Fibroblast of lung (primary cell): ENCODE data around the gene WASL. TPM values are rescaled to one million over a fixed set of nuclear protein-coding genes. Genes with fewer than 3 reads are reported as not detected.

Experiments used
- DNase-seq, 2 donors: peaks; one replicate each; pipeline versions ENCODE4 v3.0.0 to v3.0.0-alpha.2; 2010; ENCODE audit warnings: low read depth in 2 of 2
- H2AFZ ChIP-seq: 2 replicates; pipeline ENCODE4 v1.5.1; 2012; ENCODE audit warnings: low read length, control low read depth, inconsistent platforms
- H3K27ac ChIP-seq: 2 replicates; pipeline ENCODE4 v1.5.1; 2011; ENCODE audit warnings: low read length, control low read depth; ENCODE audit not compliant: insufficient read depth
- H3K27me3 ChIP-seq: 2 replicates; pipeline ENCODE4 v1.5.1; 2011; ENCODE audit warnings: mild to moderate bottlenecking, low read length; ENCODE audit not compliant: control insufficient read depth, insufficient read depth
- H3K36me3 ChIP-seq: 2 replicates; pipeline ENCODE4 v1.5.1; 2011; ENCODE audit warnings: low read length; ENCODE audit not compliant: control insufficient read depth, insufficient read depth
- H3K4me1 ChIP-seq: 2 replicates; pipeline ENCODE4 v1.5.1; 2011; ENCODE audit warnings: low read length; ENCODE audit not compliant: control insufficient read depth, insufficient read depth; ENCODE audit errors: extremely low read depth
- H3K4me2 ChIP-seq: 2 replicates; pipeline ENCODE4 v1.5.1; 2011; ENCODE audit warnings: low read length, control low read depth; ENCODE audit not compliant: insufficient read depth; ENCODE audit errors: extremely low read depth
- H3K4me3 ChIP-seq, 4 experiments: fragments of 200-600 bp in 1 of 4; sonication (generic) in 1 of 4; replicated peaks in 1 of 4; 2 replicates each; pipeline ENCODE4 v1.5.1; 2011 to 2016; ENCODE audit warnings: low read length in 4 of 4, low read depth in 3 of 4, mild to moderate bottlenecking in 3 of 4, control low read depth in 2 of 4, inconsistent platforms in 1 of 4, mixed read lengths in 1 of 4; ENCODE audit not compliant: insufficient read depth in 1 of 4; ENCODE audit errors: control extremely low read depth in 1 of 4
- H3K79me2 ChIP-seq: 2 replicates; pipeline ENCODE4 v1.5.1; 2012; ENCODE audit warnings: mild to moderate bottlenecking, low read length, inconsistent platforms; ENCODE audit not compliant: control insufficient read depth, insufficient read depth
- H3K9ac ChIP-seq: 2 replicates; pipeline ENCODE4 v1.5.1; 2011; ENCODE audit warnings: mild to moderate bottlenecking, low read length, control low read depth; ENCODE audit not compliant: insufficient read depth
- H3K9me3 ChIP-seq: 2 replicates; pipeline ENCODE4 v1.5.1; 2012; ENCODE audit warnings: low read depth, low read length; ENCODE audit not compliant: control insufficient read depth, insufficient read depth
- H4K20me1 ChIP-seq: 2 replicates; pipeline ENCODE4 v1.5.1; 2011; ENCODE audit warnings: low read length; ENCODE audit not compliant: control insufficient read depth, insufficient read depth; ENCODE audit errors: extremely low read depth
- EZH2 ChIP-seq: IDR thresholded peaks from 2 replicates; pipeline ENCODE4 v1.5.1; 2012; ENCODE audit warnings: low read length, control low read depth, mild to moderate bottlenecking; ENCODE audit errors: missing control alignments
- polyA plus RNA-seq, 2 donors: library from polyadenylated mRNA; depleted of rRNA in 1 of 2; stranded (reverse) in 1 of 2; unstranded in 1 of 2; fragments of >200 nt; gene quantifications; 2 replicates each; pipeline ENCODE4 v1.2.1, GENCODE V29; 2011 to 2012; ENCODE audit warnings: missing spikeins in 1 of 2
- total RNA-seq: library from RNA; depleted of rRNA; stranded (reverse); fragments of >200 nt; gene quantifications from 2 replicates; pipeline ENCODE4 v1.2.1, GENCODE V29; 2014
- TF ChIP-seq, protein P1 (sequence below), 2 donors: IDR thresholded peaks in 1 of 2; conservative IDR thresholded peaks in 1 of 2; 1 replicate in 1 of 2; 2 replicates in 1 of 2; pipeline ENCODE4 v1.5.1; 2011 to 2012; ENCODE audit warnings: low read length in 2 of 2, control low read depth in 1 of 2, inconsistent platforms in 1 of 2, low read depth in 1 of 2, mild to moderate bottlenecking in 1 of 2

The WASL gene
- total and polyA plus RNA-seq, 2 donors (not counting 1 experiment from before 2014, with no cell fraction given), result 15.4 to 21.0 TPM

DNA sequence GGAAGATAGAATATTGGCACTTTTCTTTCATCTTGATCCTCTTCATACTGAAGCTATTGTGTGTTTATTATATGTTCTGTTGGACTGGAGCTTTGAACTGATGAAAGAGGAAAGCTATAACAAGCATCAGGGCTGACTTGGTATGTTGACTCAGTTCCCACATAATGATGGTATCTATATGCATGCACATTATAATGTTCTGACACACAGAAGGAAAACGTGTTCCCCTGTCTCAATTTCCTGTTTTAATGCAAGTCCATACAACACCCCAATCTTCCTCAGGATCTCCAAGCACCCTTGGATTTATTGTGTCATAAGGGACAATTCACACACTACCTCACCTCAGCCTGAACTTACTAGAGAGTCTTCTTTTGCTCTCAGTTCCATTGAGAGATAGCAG, 8.3 kb upstream of the WASL start:
- no peak overlapping the region for H3K27ac ChIP-seq
- H2AFZ ChIP-seq, result no peak overlapping the region
- H3K4me2 ChIP-seq, result no peak overlapping the region
- no peaks in the 10 kb centered on the region for H3K4me1 ChIP-seq
- no peaks in the 10 kb centered on the region for H3K36me3 ChIP-seq
- H3K4me3 ChIP-seq, result no peak overlapping the region
- no peaks in the 10 kb centered on the region for H3K27me3 ChIP-seq
- H3K79me2 ChIP-seq, result no peaks in the 10 kb centered on the region
- no peak for DNase-seq
- TF ChIP-seq, protein P1, sequence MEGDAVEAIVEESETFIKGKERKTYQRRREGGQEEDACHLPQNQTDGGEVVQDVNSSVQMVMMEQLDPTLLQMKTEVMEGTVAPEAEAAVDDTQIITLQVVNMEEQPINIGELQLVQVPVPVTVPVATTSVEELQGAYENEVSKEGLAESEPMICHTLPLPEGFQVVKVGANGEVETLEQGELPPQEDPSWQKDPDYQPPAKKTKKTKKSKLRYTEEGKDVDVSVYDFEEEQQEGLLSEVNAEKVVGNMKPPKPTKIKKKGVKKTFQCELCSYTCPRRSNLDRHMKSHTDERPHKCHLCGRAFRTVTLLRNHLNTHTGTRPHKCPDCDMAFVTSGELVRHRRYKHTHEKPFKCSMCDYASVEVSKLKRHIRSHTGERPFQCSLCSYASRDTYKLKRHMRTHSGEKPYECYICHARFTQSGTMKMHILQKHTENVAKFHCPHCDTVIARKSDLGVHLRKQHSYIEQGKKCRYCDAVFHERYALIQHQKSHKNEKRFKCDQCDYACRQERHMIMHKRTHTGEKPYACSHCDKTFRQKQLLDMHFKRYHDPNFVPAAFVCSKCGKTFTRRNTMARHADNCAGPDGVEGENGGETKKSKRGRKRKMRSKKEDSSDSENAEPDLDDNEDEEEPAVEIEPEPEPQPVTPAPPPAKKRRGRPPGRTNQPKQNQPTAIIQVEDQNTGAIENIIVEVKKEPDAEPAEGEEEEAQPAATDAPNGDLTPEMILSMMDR (conservative IDR thresholded peaks at IDR 0.05 in 1 of 2, IDR thresholded peaks at IDR 0.05 in 1 of 2; ENCODE audit: low read depth in 1 of 2, low read length in 2 of 2), result no peak
- TF ChIP-seq EZH2, result no peak
- no peak overlapping the region for H3K9ac ChIP-seq
- no peaks in the 10 kb centered on the region for H4K20me1 ChIP-seq
- H3K9me3 ChIP-seq, result no peaks in the 10 kb centered on the region

DNA sequence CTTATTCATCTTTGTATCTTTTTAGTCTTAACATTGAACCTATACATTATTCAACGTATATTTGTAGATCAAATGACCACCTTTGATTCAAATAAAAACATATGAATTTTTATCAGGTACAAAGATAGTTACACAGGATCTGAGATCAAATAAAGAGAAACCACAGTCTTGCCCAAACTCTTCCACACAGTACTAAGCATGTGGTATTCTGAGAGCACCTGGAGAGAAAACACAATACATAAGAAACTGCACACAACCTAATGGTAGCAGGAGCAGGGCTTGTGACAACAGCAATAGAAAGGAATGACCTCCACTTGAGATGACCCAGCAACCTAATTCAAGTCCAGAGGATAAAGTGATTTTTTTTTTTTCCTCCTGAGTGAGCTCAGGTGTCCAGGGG, 6.5 kb upstream of the WASL start:
- Histone ChIP-seq H3K27ac (no peak overlapping the region), H3K79me2 (no peaks in the 10 kb centered on the region), H3K4me1 (no peaks in the 10 kb centered on the region), H3K36me3 (no peaks in the 10 kb centered on the region), H2AFZ (no peak overlapping the region), H3K9ac (no peak overlapping the region), H3K4me2 (no peak overlapping the region), H3K9me3 (no peaks in the 10 kb centered on the region), H3K4me3 (no peak overlapping the region), H4K20me1 (no peaks in the 10 kb centered on the region), H3K27me3 (no peaks in the 10 kb centered on the region)
- TF ChIP-seq, protein P1 (conservative IDR thresholded peaks at IDR 0.05 in 1 of 2, IDR thresholded peaks at IDR 0.05 in 1 of 2; ENCODE audit: low read depth in 1 of 2, low read length in 2 of 2), result no peak
- DNase-seq, result no peak

DNA sequence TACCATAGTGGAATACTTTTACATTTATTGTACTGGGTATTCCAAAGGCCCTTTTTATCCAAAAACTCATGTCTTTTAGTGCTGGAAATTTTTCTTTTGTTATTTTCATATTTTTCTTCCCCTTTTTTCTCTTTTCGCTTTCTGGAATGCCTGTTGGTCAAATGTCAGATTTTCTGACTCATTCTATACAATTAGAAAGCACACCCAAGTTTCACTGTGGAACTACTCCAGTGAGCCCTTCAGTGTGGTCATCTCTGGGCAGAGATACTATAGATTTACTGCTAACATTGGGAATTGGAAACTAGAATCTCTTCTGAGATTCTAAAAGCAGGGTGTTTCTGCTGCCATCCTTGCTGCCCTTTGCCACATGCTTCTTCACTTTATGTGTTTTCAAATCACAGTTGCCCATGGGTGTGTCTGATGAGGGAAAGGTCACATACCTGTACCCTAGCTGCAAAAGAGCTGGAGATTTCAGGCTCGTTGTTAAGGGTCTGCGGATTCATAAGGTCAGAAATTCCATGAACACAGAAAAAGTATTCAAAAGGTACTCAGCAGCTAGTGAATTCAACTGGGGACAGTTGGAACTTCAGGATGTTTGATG, 5.6 kb upstream of the WASL start:
- no peaks in the 10 kb centered on the region for H3K27me3 ChIP-seq
- H3K9me3 ChIP-seq, result no peaks in the 10 kb centered on the region
- no peaks in the 10 kb centered on the region for H3K36me3 ChIP-seq
- no peaks in the 10 kb centered on the region for H3K4me1 ChIP-seq
- H2AFZ ChIP-seq, result no peak overlapping the region
- H3K4me2 ChIP-seq, result no peak overlapping the region
- no peak overlapping the region for H3K4me3 ChIP-seq
- TF ChIP-seq, protein P1 (conservative IDR thresholded peaks at IDR 0.05 in 1 of 2, IDR thresholded peaks at IDR 0.05 in 1 of 2; ENCODE audit: low read depth in 1 of 2, low read length in 2 of 2), result no peak
- TF ChIP-seq EZH2, result no peak
- no peak overlapping the region for H3K27ac ChIP-seq
- no peaks in the 10 kb centered on the region for H4K20me1 ChIP-seq
- H3K9ac ChIP-seq, result no peak overlapping the region
- H3K79me2 ChIP-seq, result no peaks in the 10 kb centered on the region
- DNase-seq, result no peak
